HG03066 (cell line): ENCODE results near the gene GALNS.

ENCODE experiments used
- ATAC-seq: cut with Tn5 transposase; IDR thresholded peaks from one replicate; pipeline ENCODE4 v1.9.1; 2021; ENCODE audit warnings: low read depth; ENCODE audit not compliant: unreplicated experiment

Gene GALNS

GRCh38 chr16:88820385-88821025, 36.2 kb downstream of the GALNS start:
- ATAC-seq, result no peak

- ATAC-seq, result no peak
Measured at GRCh38 chr16:88819126-88819525, 37.6 kb downstream of the GALNS start.

GRCh38 chr16:88818575-88818874, 38.2 kb downstream of the GALNS start:
- ATAC-seq, result no peak

- ATAC-seq, result no peak
Measured at GRCh38 chr16:88817785-88818574, 38.8 kb downstream of the GALNS start.

GRCh38 chr16:88816736-88817535, 39.8 kb downstream of the GALNS start:
- no peak for ATAC-seq

- ATAC-seq, result no peak
Measured at GRCh38 chr16:88815901-88816589, 40.7 kb downstream of the GALNS start.

- no peak for ATAC-seq
Measured at GRCh38 chr16:88815227-88815626, 41.5 kb downstream of the GALNS start.

- ATAC-seq, result no peak
Measured at GRCh38 chr16:88814144-88814502, 42.6 kb downstream of the GALNS start.

- ATAC-seq, result no peak
Measured at GRCh38 chr16:88813269-88814143, 43.2 kb downstream of the GALNS start.

- ATAC-seq, result no peak
Measured at GRCh38 chr16:88812513-88813268, 44.1 kb downstream of the GALNS start.

GRCh38 chr16:88811769-88812512, 44.8 kb downstream of the GALNS start, which contains the start of gene APRT:
APRT (minus strand) TSS chr16:88811928; CDS start chr16:88811899, 29 bp downstream.
- ATAC-seq, result peak; percentile 69

GRCh38 chr16:88810912-88811768, 45.6 kb downstream of the GALNS start:
- ATAC-seq, result peak; percentile 46

GRCh38 chr16:88810166-88810911, 46.4 kb downstream of the GALNS start:
- no peak for ATAC-seq

GRCh38 chr16:88809676-88810165, 47.0 kb downstream of the GALNS start:
- no peak for ATAC-seq

- ATAC-seq, result no peak
Measured at GRCh38 chr16:88809068-88809675, 47.6 kb downstream of the GALNS start.
